ENCODE results near the gene SLIRP.
"Not testable (repeated sequence)": the region's sequence is repeated elsewhere in the genome, so short reads cannot be mapped to it uniquely, and the experiment has no call there.

Gene SLIRP

GRCh38 chr14:77746064-77746702 lies 38.3 kb downstream of the SLIRP start:
- DNase-seq: peak; percentile 18

GRCh38 chr14:77747425-77747824 lies 39.5 kb downstream of the SLIRP start:
- not testable (repeated sequence) for DNase-seq

GRCh38 chr14:77752266-77752665 lies 44.4 kb downstream of the SLIRP start:
- no peak for DNase-seq

- no peak for DNase-seq
Observed at GRCh38 chr14:77752799-77753516, 45.1 kb downstream of the SLIRP start.

GRCh38 chr14:77760381-77761204 lies 52.7 kb downstream of the SLIRP start, which contains the start of gene SNW1:
TSS of gene SNW1 (minus strand) at chr14:77761156. CDS start at chr14:77761127, 29 bp downstream.
- DNase-seq: no peak

- peak; percentile 94 for DNase-seq
Observed at GRCh38 chr14:77761205-77761931, 53.5 kb downstream of the SLIRP start.

GRCh38 chr14:77763316-77763715 lies 55.4 kb downstream of the SLIRP start:
- no peak for DNase-seq

- no peak for DNase-seq
Observed at GRCh38 chr14:77763978-77764377, 56.1 kb downstream of the SLIRP start.

Measured in SHP77 treated with DMSO at 0.1 percent for 48 hours (cell line).